Kidney (tissue), 14 donors: ENCODE measurements around the gene SERPINI2. TPM values are rescaled to one million over a fixed set of nuclear protein-coding genes. Genes with fewer than 3 reads are reported as not detected.

Source experiments
- DNase-seq, 5 donors: peaks; one replicate each; pipeline ENCODE4 v3.0.0-alpha.2; 2013 to 2020
- FAIRE-seq: peaks from 2 replicates; lab custom pipeline; 2012; peaks lifted over from hg19 to GRCh38; lab: Jason Lieb, UNC
- H3K27ac ChIP-seq, 2 donors: one replicate each; pipeline ENCODE4 v1.7.0; 2013; ENCODE audit warnings: low read depth in 2 of 2, low read length in 2 of 2, inconsistent platforms in 1 of 2
- H3K27me3 ChIP-seq: one replicate; pipeline ENCODE4 v1.7.1; 2013; ENCODE audit warnings: low read length, inconsistent platforms; ENCODE audit not compliant: control insufficient read depth, insufficient read depth
- H3K36me3 ChIP-seq, 3 donors: one replicate each; pipeline versions ENCODE4 v1.7.0 to v1.7.1; 2013; ENCODE audit warnings: low read length in 3 of 3, control low read depth in 1 of 3, inconsistent platforms in 1 of 3; ENCODE audit not compliant: insufficient read depth in 3 of 3, control insufficient read depth in 2 of 3
- H3K4me1 ChIP-seq, 3 donors: one replicate each; pipeline versions ENCODE4 v1.7.0 to v1.7.1; 2013; ENCODE audit warnings: low read length in 3 of 3, inconsistent platforms in 1 of 3, low read depth in 1 of 3; ENCODE audit not compliant: control insufficient read depth in 2 of 3, insufficient read depth in 2 of 3
- H3K4me3 ChIP-seq, 3 donors: one replicate each; pipeline versions ENCODE4 v1.7.0 to v1.8.1; 2013; ENCODE audit warnings: low read length in 3 of 3, control low read depth in 1 of 3, inconsistent platforms in 1 of 3
- H3K9ac ChIP-seq, 3 donors: one replicate each; pipeline versions ENCODE4 v1.7.0 to v1.7.1; 2013; ENCODE audit warnings: low read length in 3 of 3, control low read depth in 1 of 3, inconsistent platforms in 1 of 3
- H3K9me3 ChIP-seq, 3 donors: one replicate each; pipeline versions ENCODE4 v1.7.0 to v1.7.1; 2013; ENCODE audit warnings: low read length in 3 of 3, control low read depth in 1 of 3, inconsistent platforms in 1 of 3; ENCODE audit not compliant: control insufficient read depth in 2 of 3, insufficient read depth in 1 of 3
- CTCF ChIP-seq: IDR thresholded peaks from 3 replicates; pipeline ENCODE4 v1.5.1; 2012; ENCODE audit warnings: mild to moderate bottlenecking, moderate library complexity, borderline replicate concordance; ENCODE audit not compliant: insufficient read depth; ENCODE audit errors: extremely low read depth
- intact Hi-C: fragments of 100-400 bp; cut with DNase I; formaldehyde crosslinking; loops from one replicate; pipeline ENCODE4 v1.11.1; 2022
- polyA plus RNA-seq: library from polyadenylated mRNA; stranded (reverse); fragments of 350-450 nt; fragmentation: Illumina TruSeq; extraction: RNeasy Lipid Tissue Mini Kit (QIAGEN cat#74804); gene quantifications from one replicate; pipeline ENCODE4 v1.2.3, GENCODE V29; 2014; ENCODE audit warnings: low read depth, low replicate concordance; ENCODE audit not compliant: insufficient read depth
- total RNA-seq: library from RNA; stranded (reverse); fragmentation: NEBNext Ultra II Directional; extraction: Animal tissue kit (Norgen Biotek cat#: 25700); gene quantifications from one replicate; pipeline ENCODE4 v1.2.1, GENCODE V29; 2021
- donor health status: control.
- donor health status: control.
- donor health status: control.
- donor health status: control.
- donor health status: control.
- donor health status: DM: yes; HTN: yes; CAD: no.
- donor health status: Normal renal cell carcinoma (clear cell type).

The SERPINI2 gene
- total and polyA plus RNA-seq, 2 donors from 2014 or later = not detected

GRCh38 chr3:167480748-167481147 lies 6.9 kb upstream of the SERPINI2 start:
- Histone ChIP-seq H3K4me1 (no peaks in the 10 kb centered on the region), H3K36me3 (no peaks in the 10 kb centered on the region), H3K4me3 (no peak overlapping the region), H3K27ac (no peak overlapping the region), H3K9me3 (no peaks in the 10 kb centered on the region), H3K9ac (no peak overlapping the region), H3K27me3 (no peaks in the 10 kb centered on the region)
- intact Hi-C loops = no loop called here
- TF ChIP-seq CTCF = no peak
- DNase-seq = no peak
- no peak for FAIRE-seq

- TF ChIP-seq CTCF = no peak
- Histone ChIP-seq H3K4me1 (no peaks in the 10 kb centered on the region), H3K36me3 (no peaks in the 10 kb centered on the region), H3K9me3 (no peaks in the 10 kb centered on the region), H3K9ac (no peak overlapping the region), H3K27me3 (no peaks in the 10 kb centered on the region), H3K27ac (no peak overlapping the region), H3K4me3 (no peak overlapping the region)
- intact Hi-C loops = no loop called here
- FAIRE-seq (no peak), DNase-seq (no peak)
Measured at GRCh38 chr3:167469381-167469780, 4.5 kb downstream of the SERPINI2 start.

- FAIRE-seq = no peak
- intact Hi-C loops = no loop called here
- TF ChIP-seq CTCF = no peak
- DNase-seq = no peak
- no peaks in the 10 kb centered on the region for H3K27me3 ChIP-seq
- H3K36me3 ChIP-seq = no peaks in the 10 kb centered on the region
- H3K4me3 ChIP-seq = no peak overlapping the region
- no peaks in the 10 kb centered on the region for H3K4me1 ChIP-seq
- H3K9ac ChIP-seq = no peak overlapping the region
- H3K9me3 ChIP-seq = no peaks in the 10 kb centered on the region
- H3K27ac ChIP-seq = no peak overlapping the region
Measured at GRCh38 chr3:167467848-167468611, 5.8 kb downstream of the SERPINI2 start.
